ENCODE results near the gene TNFRSF12A. TPM values are rescaled to one million over a fixed set of nuclear protein-coding genes. Genes with fewer than 3 reads are reported as not detected.

The TNFRSF12A gene
- total and polyA plus RNA-seq, 4 donors, result 4.5 to 9.9 (median 6.3) TPM

DNA sequence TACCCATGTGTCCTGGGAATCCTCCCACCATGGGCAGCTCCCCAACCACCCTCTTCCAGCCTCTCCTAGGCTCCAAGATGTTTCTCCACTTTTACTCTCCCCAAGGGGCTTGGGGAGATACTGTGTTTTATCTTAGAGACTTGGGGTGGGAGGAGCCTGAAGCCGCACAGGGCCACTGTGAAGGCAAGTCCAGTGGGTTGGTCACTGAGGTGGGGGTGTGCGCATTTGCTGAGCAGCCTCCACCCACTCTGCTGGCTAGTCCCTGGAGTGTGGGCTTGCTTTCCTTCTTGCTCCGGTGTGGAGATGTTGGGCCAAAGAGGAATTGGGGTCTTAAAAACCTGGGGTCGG, 11.5 kb upstream of the TNFRSF12A start:
- no peak for DNase-seq (ENCODE audit: low read depth in 4 of 6, low spot score in 6 of 6)
- Histone ChIP-seq H3K27ac (ENCODE audit: low read depth, low read length) (no peak overlapping the region), H3K9me3 (ENCODE audit: control insufficient read depth, insufficient read depth, low read length) (no peaks in the 10 kb centered on the region), H3K36me3 (ENCODE audit: control insufficient read depth, insufficient read depth, low read length) (no peaks in the 10 kb centered on the region), H3K27me3 (ENCODE audit: control insufficient read depth, insufficient read depth, low read length) (peaks cover 86% of the 10 kb centered on the region), H3K4me1 (ENCODE audit: control insufficient read depth, insufficient read depth, low read length) (peaks cover 17% of the 10 kb centered on the region), H3K4me3 (ENCODE audit: low read depth, low read length) (no peak overlapping the region)
- WGBS (ENCODE audit: insufficient coverage), result 21% methylated on average over 4 of the region's 4 CpGs

DNA sequence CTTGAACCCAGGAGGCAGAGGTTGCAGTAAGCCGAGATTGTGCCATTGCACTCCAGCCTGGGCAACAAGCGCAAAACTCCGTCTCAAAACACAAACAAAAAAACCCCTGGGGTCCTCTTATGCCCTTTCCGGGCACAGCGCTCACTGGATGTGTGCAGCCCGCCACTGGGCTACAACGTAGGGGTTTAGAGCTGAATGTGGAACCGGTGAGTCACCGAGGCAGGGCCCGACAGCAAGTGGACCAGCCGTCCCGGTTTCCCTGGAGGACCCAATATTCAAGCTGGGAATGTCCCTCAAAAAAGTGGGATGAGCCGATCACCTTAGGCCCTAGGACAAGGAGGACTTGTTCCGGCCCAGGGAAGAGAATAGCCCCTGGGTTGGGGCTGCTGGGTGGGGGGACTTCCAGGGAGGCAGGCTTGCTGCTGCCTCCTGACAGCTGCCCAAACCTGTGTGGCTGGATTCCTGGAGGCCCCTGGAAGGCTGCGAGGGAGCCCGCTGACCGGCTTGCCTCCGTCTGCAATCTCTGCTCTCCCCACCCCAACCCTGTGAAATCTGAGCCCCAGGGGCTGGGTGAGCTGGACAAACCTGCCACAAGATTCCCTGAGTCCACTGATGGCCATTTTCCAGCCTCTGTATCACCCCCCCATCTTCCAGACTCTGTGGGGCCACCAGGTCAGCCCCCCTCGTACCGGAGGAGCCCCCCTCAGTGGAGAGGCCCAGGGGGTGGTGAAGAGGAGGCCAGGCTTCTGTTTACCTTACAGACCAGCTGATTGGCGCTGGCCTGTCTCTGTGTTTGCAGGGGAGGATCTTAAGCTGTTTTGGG, 10.4 kb upstream of the TNFRSF12A start:
- no peak for DNase-seq (ENCODE audit: low read depth in 4 of 6, low spot score in 6 of 6)
- no peak overlapping the region for H3K4me3 ChIP-seq (ENCODE audit: low read depth, low read length)
- no peak overlapping the region for H3K27ac ChIP-seq (ENCODE audit: low read depth, low read length)
- 16% methylated on average over 16 of the region's 21 CpGs for WGBS (ENCODE audit: insufficient coverage)
- peaks cover 94% of the 10 kb centered on the region for H3K27me3 ChIP-seq (ENCODE audit: control insufficient read depth, insufficient read depth, low read length)
- H3K36me3 ChIP-seq (ENCODE audit: control insufficient read depth, insufficient read depth, low read length), result no peaks in the 10 kb centered on the region
- no peaks in the 10 kb centered on the region for H3K9me3 ChIP-seq (ENCODE audit: control insufficient read depth, insufficient read depth, low read length)
- H3K4me1 ChIP-seq (ENCODE audit: control insufficient read depth, insufficient read depth, low read length), result peaks cover 13% of the 10 kb centered on the region

DNA sequence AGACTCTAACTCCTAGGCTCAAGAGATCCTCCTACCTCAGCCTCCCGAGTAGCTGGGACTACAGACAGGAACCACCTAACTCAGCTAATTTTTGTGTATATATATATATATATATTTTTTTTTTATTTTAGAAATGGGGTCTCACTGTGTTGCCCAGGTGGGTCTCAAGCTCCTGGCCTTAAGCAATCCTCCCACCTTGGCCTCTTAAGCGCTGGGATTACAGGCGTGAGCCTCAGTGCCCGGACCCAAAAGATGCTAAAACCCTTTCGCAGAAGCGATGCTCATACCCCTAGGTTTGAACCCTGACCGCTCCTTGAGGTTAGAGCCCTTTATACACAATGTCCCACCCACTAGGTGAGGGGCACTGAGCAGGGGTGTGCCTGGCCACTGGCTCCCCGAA, 9.7 kb upstream of the TNFRSF12A start:
- H3K36me3 ChIP-seq (ENCODE audit: control insufficient read depth, insufficient read depth, low read length), result no peaks in the 10 kb centered on the region
- no peak for DNase-seq (ENCODE audit: low read depth in 4 of 6, low spot score in 6 of 6)
- no peak overlapping the region for H3K4me3 ChIP-seq (ENCODE audit: low read depth, low read length)
- WGBS (ENCODE audit: insufficient coverage), result 94% methylated on average over 7 of the region's 8 CpGs
- peaks cover 11% of the 10 kb centered on the region for H3K4me1 ChIP-seq (ENCODE audit: control insufficient read depth, insufficient read depth, low read length)
- no peak overlapping the region for H3K27ac ChIP-seq (ENCODE audit: low read depth, low read length)
- no peaks in the 10 kb centered on the region for H3K9me3 ChIP-seq (ENCODE audit: control insufficient read depth, insufficient read depth, low read length)
- H3K27me3 ChIP-seq (ENCODE audit: control insufficient read depth, insufficient read depth, low read length), result peaks cover 93% of the 10 kb centered on the region

DNA sequence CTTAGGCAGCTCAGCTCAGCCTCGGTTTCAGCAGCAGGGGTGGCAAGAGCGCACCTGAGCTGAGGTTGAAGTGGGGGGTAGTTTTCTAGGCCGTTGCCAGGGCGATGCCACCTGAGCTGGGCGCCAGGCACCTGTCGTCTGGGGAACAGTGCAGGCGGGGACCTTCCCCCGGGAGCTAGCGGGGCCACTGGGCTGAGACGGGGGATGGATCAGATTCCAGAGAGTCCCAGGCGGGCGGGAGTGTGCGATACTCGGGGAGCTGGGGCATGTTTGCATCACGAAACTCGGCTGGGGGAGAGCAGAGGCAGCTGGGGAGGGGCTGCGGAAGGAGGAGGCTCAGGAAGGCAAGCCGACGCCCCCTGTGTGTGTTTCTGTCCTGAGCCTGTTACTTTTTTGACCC, 7.9 kb upstream of the TNFRSF12A start:
- Histone ChIP-seq H3K27ac (ENCODE audit: low read depth, low read length) (no peak overlapping the region), H3K4me1 (ENCODE audit: control insufficient read depth, insufficient read depth, low read length) (peaks cover 11% of the 10 kb centered on the region), H3K27me3 (ENCODE audit: control insufficient read depth, insufficient read depth, low read length) (peaks cover 82% of the 10 kb centered on the region), H3K4me3 (ENCODE audit: low read depth, low read length) (no peak overlapping the region), H3K9me3 (ENCODE audit: control insufficient read depth, insufficient read depth, low read length) (no peaks in the 10 kb centered on the region), H3K36me3 (ENCODE audit: control insufficient read depth, insufficient read depth, low read length) (no peaks in the 10 kb centered on the region)
- DNase-seq (ENCODE audit: low read depth in 4 of 6, low spot score in 6 of 6), result no peak
- WGBS (ENCODE audit: insufficient coverage), result 6% methylated on average over 19 of the region's 19 CpGs

GRCh38 chr16:3012828-3013420, 7.2 kb upstream of the TNFRSF12A start, which contains the start of gene CLDN9:
Gene CLDN9, plus strand, starts transcription at chr16:3012923. Its CDS starts 440 bp downstream, at chr16:3013363.
- peaks cover 82% of the 10 kb centered on the region for H3K27me3 ChIP-seq (ENCODE audit: control insufficient read depth, insufficient read depth, low read length)
- H3K36me3 ChIP-seq (ENCODE audit: control insufficient read depth, insufficient read depth, low read length), result no peaks in the 10 kb centered on the region
- WGBS (ENCODE audit: insufficient coverage), result 12% methylated on average over 27 of the region's 27 CpGs
- DNase-seq (ENCODE audit: low read depth in 4 of 6, low spot score in 6 of 6), result no peak
- H3K9me3 ChIP-seq (ENCODE audit: control insufficient read depth, insufficient read depth, low read length), result no peaks in the 10 kb centered on the region
- H3K27ac ChIP-seq (ENCODE audit: low read depth, low read length), result no peak within 1 kb of the TSS
- peaks cover 16% of the 10 kb centered on the region for H3K4me1 ChIP-seq (ENCODE audit: control insufficient read depth, insufficient read depth, low read length)
- no peak within 1 kb of the TSS for H3K4me3 ChIP-seq (ENCODE audit: low read depth, low read length)

DNA sequence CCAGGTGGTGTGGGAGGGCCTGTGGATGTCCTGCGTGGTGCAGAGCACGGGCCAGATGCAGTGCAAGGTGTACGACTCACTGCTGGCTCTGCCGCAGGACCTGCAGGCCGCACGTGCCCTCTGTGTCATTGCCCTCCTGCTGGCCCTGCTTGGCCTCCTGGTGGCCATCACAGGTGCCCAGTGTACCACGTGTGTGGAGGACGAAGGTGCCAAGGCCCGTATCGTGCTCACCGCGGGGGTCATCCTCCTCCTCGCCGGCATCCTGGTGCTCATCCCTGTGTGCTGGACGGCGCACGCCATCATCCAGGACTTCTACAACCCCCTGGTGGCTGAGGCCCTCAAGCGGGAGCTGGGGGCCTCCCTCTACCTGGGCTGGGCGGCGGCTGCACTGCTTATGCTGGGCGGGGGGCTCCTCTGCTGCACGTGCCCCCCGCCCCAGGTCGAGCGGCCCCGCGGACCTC, 6.6 kb upstream of the TNFRSF12A start:
- Histone ChIP-seq H3K4me1 (ENCODE audit: control insufficient read depth, insufficient read depth, low read length) (peaks cover 22% of the 10 kb centered on the region), H3K36me3 (ENCODE audit: control insufficient read depth, insufficient read depth, low read length) (no peaks in the 10 kb centered on the region), H3K9me3 (ENCODE audit: control insufficient read depth, insufficient read depth, low read length) (no peaks in the 10 kb centered on the region), H3K27ac (ENCODE audit: low read depth, low read length) (no peak overlapping the region), H3K27me3 (ENCODE audit: control insufficient read depth, insufficient read depth, low read length) (peaks cover 82% of the 10 kb centered on the region), H3K4me3 (ENCODE audit: low read depth, low read length) (no peak overlapping the region)
- 27% methylated on average over 27 of the region's 27 CpGs for WGBS (ENCODE audit: insufficient coverage)
- no peak for DNase-seq (ENCODE audit: low read depth in 4 of 6, low spot score in 6 of 6)

- peaks cover 22% of the 10 kb centered on the region for H3K4me1 ChIP-seq (ENCODE audit: control insufficient read depth, insufficient read depth, low read length)
- H3K9me3 ChIP-seq (ENCODE audit: control insufficient read depth, insufficient read depth, low read length), result no peaks in the 10 kb centered on the region
- H3K36me3 ChIP-seq (ENCODE audit: control insufficient read depth, insufficient read depth, low read length), result no peaks in the 10 kb centered on the region
- no peak for DNase-seq (ENCODE audit: low read depth in 4 of 6, low spot score in 6 of 6)
- H3K27me3 ChIP-seq (ENCODE audit: control insufficient read depth, insufficient read depth, low read length), result peaks cover 82% of the 10 kb centered on the region
- WGBS (ENCODE audit: insufficient coverage), result 53% methylated on average over 9 of the region's 12 CpGs
- H3K4me3 ChIP-seq (ENCODE audit: low read depth, low read length), result no peak overlapping the region
- H3K27ac ChIP-seq (ENCODE audit: low read depth, low read length), result no peak overlapping the region
Observed at GRCh38 chr16:3013998-3014690, 6.0 kb upstream of the TNFRSF12A start.

- WGBS (ENCODE audit: insufficient coverage), result 79% methylated on average over 4 of the region's 6 CpGs
- Histone ChIP-seq H3K4me3 (ENCODE audit: low read depth, low read length) (no peak overlapping the region), H3K4me1 (ENCODE audit: control insufficient read depth, insufficient read depth, low read length) (peaks cover 27% of the 10 kb centered on the region), H3K27me3 (ENCODE audit: control insufficient read depth, insufficient read depth, low read length) (peaks cover 83% of the 10 kb centered on the region), H3K27ac (ENCODE audit: low read depth, low read length) (no peak overlapping the region), H3K9me3 (ENCODE audit: control insufficient read depth, insufficient read depth, low read length) (no peaks in the 10 kb centered on the region), H3K36me3 (ENCODE audit: control insufficient read depth, insufficient read depth, low read length) (no peaks in the 10 kb centered on the region)
- DNase-seq (ENCODE audit: low read depth in 4 of 6, low spot score in 6 of 6), result no peak
Observed at GRCh38 chr16:3014971-3015370, 5.2 kb upstream of the TNFRSF12A start.

GRCh38 chr16:3015865-3016521, 4.2 kb upstream of the TNFRSF12A start:
- H3K27me3 ChIP-seq (ENCODE audit: control insufficient read depth, insufficient read depth, low read length), result peaks cover 80% of the 10 kb centered on the region
- H3K27ac ChIP-seq (ENCODE audit: low read depth, low read length), result no peak overlapping the region
- H3K4me1 ChIP-seq (ENCODE audit: control insufficient read depth, insufficient read depth, low read length), result peaks cover 36% of the 10 kb centered on the region
- H3K36me3 ChIP-seq (ENCODE audit: control insufficient read depth, insufficient read depth, low read length), result no peaks in the 10 kb centered on the region
- 80% methylated on average over 12 of the region's 13 CpGs for WGBS (ENCODE audit: insufficient coverage)
- no peak overlapping the region for H3K4me3 ChIP-seq (ENCODE audit: low read depth, low read length)
- no peaks in the 10 kb centered on the region for H3K9me3 ChIP-seq (ENCODE audit: control insufficient read depth, insufficient read depth, low read length)
- DNase-seq (ENCODE audit: low read depth in 4 of 6, low spot score in 6 of 6), result no peak

Measured in spinal cord (tissue), 10 donors.